Lung (tissue), 12 donors: ENCODE measurements around the gene DIS3L2. TPM values are rescaled to one million over a fixed set of nuclear protein-coding genes. Genes with fewer than 3 reads are reported as not detected.

ENCODE experiments used
- ATAC-seq: fragments of 200-7000 bp; cut with Tn5 transposase; one replicate; pipeline ENCODE4 v1.9.1; 2020; ENCODE audit warnings: moderate number of reproducible peaks; ENCODE audit not compliant: insufficient read depth, low FRiP score
- DNase-seq, 3 donors: peaks; one replicate each; pipeline ENCODE4 v3.0.0-alpha.2; 2013 to 2017
- H3K27ac ChIP-seq, 2 donors: one replicate each; pipeline ENCODE4 v1.5.1; 2013; ENCODE audit warnings: mild to moderate bottlenecking in 2 of 2, moderate library complexity in 2 of 2, control low read depth in 1 of 2, inconsistent platforms in 1 of 2, low read depth in 1 of 2, low read length in 1 of 2
- H3K27me3 ChIP-seq, 3 donors: one replicate each; pipeline ENCODE4 v1.5.1; 2013; ENCODE audit warnings: low read length in 2 of 3; ENCODE audit not compliant: control insufficient read depth in 3 of 3, insufficient read depth in 3 of 3
- H3K36me3 ChIP-seq, 4 donors: one replicate each; pipeline ENCODE4 v1.5.1; 2013; ENCODE audit warnings: low read length in 4 of 4, mild to moderate bottlenecking in 1 of 4, moderate library complexity in 1 of 4; ENCODE audit not compliant: control insufficient read depth in 4 of 4, insufficient read depth in 4 of 4
- H3K4me1 ChIP-seq, 5 donors: one replicate each; pipeline ENCODE4 v1.5.1; 2013; ENCODE audit warnings: low read length in 5 of 5, mild to moderate bottlenecking in 2 of 5, moderate library complexity in 1 of 5; ENCODE audit not compliant: control insufficient read depth in 5 of 5, insufficient read depth in 5 of 5
- H3K4me3 ChIP-seq: one replicate; pipeline ENCODE4 v1.5.1; 2013; ENCODE audit warnings: mild to moderate bottlenecking, control low read depth, moderate library complexity
- H3K9ac ChIP-seq, 2 donors: one replicate each; pipeline ENCODE4 v1.5.1; 2013; ENCODE audit warnings: low read length in 2 of 2, control low read depth in 1 of 2; ENCODE audit not compliant: insufficient read depth in 1 of 2
- H3K9me3 ChIP-seq, 4 donors: one replicate each; pipeline ENCODE4 v1.5.1; 2013; ENCODE audit warnings: low read length in 3 of 4, mild to moderate bottlenecking in 1 of 4, moderate library complexity in 1 of 4; ENCODE audit not compliant: control insufficient read depth in 4 of 4, insufficient read depth in 3 of 4
- CTCF ChIP-seq: IDR thresholded peaks from 2 replicates; pipeline ENCODE4 v1.5.1; 2012; ENCODE audit warnings: mild to moderate bottlenecking; ENCODE audit errors: control extremely low read depth, extremely low read depth
- WGBS, 2 donors: extraction: QIAGEN DNeasy Blood & Tissue Kit; methylation state at CpG; one replicate each; pipeline ENCODE4 v1.1.7; 2013; 5-methylcytosine and 5-hydroxymethylcytosine counted together
- polyA plus RNA-seq, 2 donors: library from polyadenylated mRNA; stranded (reverse); fragments of 200-250 nt; gene quantifications; one replicate each; pipeline ENCODE4 v1.2.1, GENCODE V29; 2013
- total RNA-seq, 2 donors: library from RNA; depleted of rRNA in 1 of 2; stranded (reverse); fragments of >200 nt in 1 of 2; gene quantifications; one replicate each; pipeline ENCODE4 v1.2.1, GENCODE V29; 2014 to 2021
- donor health status: control.
- donor health status: control.
- donor health status: Bipolar disorder and iron deficiency.
- donor health status: healthy.
- donor health status: DM: yes; HTN: yes; CAD: no.

Gene DIS3L2
- total and polyA plus RNA-seq, 4 donors: 12.7 to 41.0 (median 31.1) TPM

- Histone ChIP-seq H3K9me3 (no peaks in the 10 kb centered on the region), H3K27ac (no peak overlapping the region), H3K9ac (no peak overlapping the region), H3K4me1 (peaks cover 0 to 3% (median 0%) of the 10 kb centered on the region in 5 donors), H3K27me3 (no peaks in the 10 kb centered on the region), H3K36me3 (peaks cover 5 to 16% (median 8%) of the 10 kb centered on the region in 4 donors), H3K4me3 (no peak overlapping the region)
- no peak for TF ChIP-seq CTCF
- DNase-seq (no peak), ATAC-seq (no peak)
- 96 to 98% methylated on average over 1 of the region's 1 CpG for WGBS, 2 donors
Measured at GRCh38 chr2:232133078-232133477, 171.6 kb downstream of the DIS3L2 start.

- 88 to 93% methylated on average over 4 of the region's 4 CpGs for WGBS, 2 donors
- H3K9ac ChIP-seq: no peak overlapping the region
- no peaks in the 10 kb centered on the region for H3K9me3 ChIP-seq
- ATAC-seq (no peak), DNase-seq (no peak)
- TF ChIP-seq CTCF: no peak
- peaks cover 0 to 7% (median 0%) of the 10 kb centered on the region in 5 donors for H3K4me1 ChIP-seq
- peaks cover 5 to 16% (median 8%) of the 10 kb centered on the region in 4 donors for H3K36me3 ChIP-seq
- no peak overlapping the region for H3K4me3 ChIP-seq
- H3K27ac ChIP-seq: no peak overlapping the region
- H3K27me3 ChIP-seq: no peaks in the 10 kb centered on the region
Measured at GRCh38 chr2:232134939-232135338, 173.4 kb downstream of the DIS3L2 start.

GRCh38 chr2:232137356-232138147 lies 176.0 kb downstream of the DIS3L2 start:
- H3K9me3 ChIP-seq: no peaks in the 10 kb centered on the region
- peak in 1 of 3 donors; percentile 19 for DNase-seq
- 25 to 39% methylated on average over 3 of the region's 3 CpGs for WGBS, 2 donors
- no peak overlapping the region for H3K9ac ChIP-seq
- no peak for TF ChIP-seq CTCF
- no peak for ATAC-seq
- H3K36me3 ChIP-seq: peaks cover 4 to 7% (median 5%) of the 10 kb centered on the region in 4 donors
- peaks cover 0 to 7% (median 0%) of the 10 kb centered on the region in 5 donors for H3K4me1 ChIP-seq
- no peaks in the 10 kb centered on the region for H3K27me3 ChIP-seq
- H3K27ac ChIP-seq: no peak overlapping the region
- no peak overlapping the region for H3K4me3 ChIP-seq
